ENCODE results near the gene ATP9A.

ATP9A gene

DNA sequence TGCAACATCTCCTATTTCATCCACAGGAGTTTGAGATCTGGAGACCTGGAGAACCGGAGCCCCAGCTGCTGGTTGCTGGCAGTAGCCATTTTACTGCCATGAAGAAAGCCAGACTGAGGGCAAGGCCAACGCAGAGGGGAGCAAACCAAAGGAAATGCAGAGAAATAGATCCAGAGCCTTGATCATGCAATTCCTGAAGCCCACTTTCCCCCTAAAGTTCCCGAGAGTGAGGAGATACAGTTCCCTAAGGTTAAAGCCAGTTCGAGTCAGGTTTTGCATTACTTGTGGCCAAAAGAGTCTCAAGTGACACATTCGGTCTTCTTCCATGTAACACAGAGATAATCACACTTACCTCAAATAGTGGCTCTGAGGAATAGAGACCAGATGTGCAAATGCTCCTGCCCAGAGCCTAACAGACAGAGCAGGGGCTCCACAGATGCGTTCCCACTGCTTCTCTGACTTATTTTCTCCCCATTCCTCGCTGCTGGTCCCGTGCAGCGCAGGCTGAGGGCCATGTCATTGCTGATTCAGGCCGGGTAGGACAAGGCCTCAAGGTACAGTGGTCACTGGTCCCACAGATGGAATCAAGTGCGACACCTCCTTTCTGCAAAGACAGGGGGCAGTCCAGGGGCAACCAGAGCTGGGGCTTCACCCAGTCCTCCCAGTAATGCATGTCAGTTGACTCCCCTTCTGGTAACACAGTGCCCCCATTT, 190.6 kb downstream of the ATP9A start:
- Histone ChIP-seq H3K14ac (ENCODE audit: low read length) (no peak overlapping the region), H3K4me2 (ENCODE audit: low read length) (no peak overlapping the region), H2BK12ac (ENCODE audit: low read length) (no peak overlapping the region), H3K36me3 (ENCODE audit: control insufficient read depth in 1 of 2, insufficient read depth in 2 of 2, low read length in 2 of 2) (no peaks in the 10 kb centered on the region), H3K79me1 (ENCODE audit: low read length) (peaks cover 9% of the 10 kb centered on the region), H2AK5ac (ENCODE audit: low read length) (no peak overlapping the region), H3K27me3 (ENCODE audit: insufficient read depth, low read length) (no peaks in the 10 kb centered on the region), H3K4me1 (ENCODE audit: control insufficient read depth in 1 of 2, insufficient read depth in 2 of 2, low read length in 2 of 2) (peaks cover 10 to 11% of the 10 kb centered on the region in 2 experiments), H3K23ac (ENCODE audit: low read length) (no peak overlapping the region), H3K18ac (ENCODE audit: low read length) (no peak overlapping the region), H2AFZ (ENCODE audit: insufficient read depth, low read length, poor library complexity) (no peak overlapping the region), H3K79me2 (ENCODE audit: control insufficient read depth, insufficient read depth, low read length, poor library complexity) (peaks cover 2% of the 10 kb centered on the region), H2BK5ac (ENCODE audit: low read depth, low read length, poor library complexity) (no peak overlapping the region), H4K8ac (ENCODE audit: low read depth, low read length) (no peak overlapping the region), H3K27ac (ENCODE audit: low read depth, low read length) (no peak overlapping the region), H3K4ac (ENCODE audit: low read depth, low read length) (no peak overlapping the region), H4K91ac (ENCODE audit: low read depth, low read length) (no peak overlapping the region), H3K9me3 (ENCODE audit: insufficient read depth, low read depth, low read length) (peaks cover 5% of the 10 kb centered on the region), H3K4me3 (ENCODE audit: low read depth, low read length) (no peak overlapping the region), H4K12ac (ENCODE audit: low read depth, low read length) (no peak overlapping the region), H2BK120ac (ENCODE audit: insufficient read depth, low read length, poor library complexity) (no peak overlapping the region), H3K9ac (ENCODE audit: low read length) (no peak overlapping the region)
- WGBS (ENCODE audit: extremely low coverage, insufficient coverage, insufficient read length) = no CpG with 5 or more reads among the region's 11 CpGs
- DNase-seq = no peak

DNA sequence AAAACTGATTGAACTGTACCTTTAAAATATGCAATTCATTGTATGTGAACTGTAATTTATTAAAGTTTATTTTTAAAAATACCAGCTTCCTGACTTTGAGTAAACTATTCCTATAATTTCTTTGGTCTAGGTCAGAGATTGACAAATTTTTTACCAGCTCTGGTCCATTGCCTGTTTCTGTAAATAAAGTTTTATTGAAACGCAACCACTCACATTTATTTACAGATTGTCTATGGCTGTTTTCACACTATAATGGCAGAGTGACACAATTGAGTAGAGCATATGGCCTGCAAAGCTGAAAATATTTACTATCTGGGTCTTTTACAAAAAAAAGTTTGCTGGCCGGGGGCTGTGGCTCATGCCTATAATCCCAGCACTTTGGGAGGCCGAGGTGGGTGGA, 192.7 kb downstream of the ATP9A start:
- Histone ChIP-seq H3K9ac (ENCODE audit: low read length) (no peak overlapping the region), H3K36me3 (ENCODE audit: control insufficient read depth in 1 of 2, insufficient read depth in 2 of 2, low read length in 2 of 2) (no peaks in the 10 kb centered on the region), H3K27me3 (ENCODE audit: insufficient read depth, low read length) (no peaks in the 10 kb centered on the region), H2BK5ac (ENCODE audit: low read depth, low read length, poor library complexity) (no peak overlapping the region), H3K79me2 (ENCODE audit: control insufficient read depth, insufficient read depth, low read length, poor library complexity) (peaks cover 4% of the 10 kb centered on the region), H3K23ac (ENCODE audit: low read length) (no peak overlapping the region), H3K4me1 (ENCODE audit: control insufficient read depth in 1 of 2, insufficient read depth in 2 of 2, low read length in 2 of 2) (peaks cover 12 to 14% of the 10 kb centered on the region in 2 experiments), H2AFZ (ENCODE audit: insufficient read depth, low read length, poor library complexity) (no peak overlapping the region), H4K91ac (ENCODE audit: low read depth, low read length) (no peak overlapping the region), H4K8ac (ENCODE audit: low read depth, low read length) (no peak overlapping the region), H2BK12ac (ENCODE audit: low read length) (no peak overlapping the region), H3K9me3 (ENCODE audit: insufficient read depth, low read depth, low read length) (peaks cover 3% of the 10 kb centered on the region), H2BK120ac (ENCODE audit: insufficient read depth, low read length, poor library complexity) (no peak overlapping the region), H3K27ac (ENCODE audit: low read depth, low read length) (no peak overlapping the region), H2AK5ac (ENCODE audit: low read length) (no peak overlapping the region), H3K18ac (ENCODE audit: low read length) (no peak overlapping the region), H3K4me3 (ENCODE audit: low read depth, low read length) (no peak overlapping the region), H4K12ac (ENCODE audit: low read depth, low read length) (no peak overlapping the region), H3K4ac (ENCODE audit: low read depth, low read length) (no peak overlapping the region), H3K79me1 (ENCODE audit: low read length) (peaks cover 12% of the 10 kb centered on the region), H3K4me2 (ENCODE audit: low read length) (no peak overlapping the region), H3K14ac (ENCODE audit: low read length) (no peak overlapping the region)
- no CpG with 5 or more reads among the region's 3 CpGs for WGBS (ENCODE audit: extremely low coverage, insufficient coverage, insufficient read length)
- DNase-seq = no peak

DNA sequence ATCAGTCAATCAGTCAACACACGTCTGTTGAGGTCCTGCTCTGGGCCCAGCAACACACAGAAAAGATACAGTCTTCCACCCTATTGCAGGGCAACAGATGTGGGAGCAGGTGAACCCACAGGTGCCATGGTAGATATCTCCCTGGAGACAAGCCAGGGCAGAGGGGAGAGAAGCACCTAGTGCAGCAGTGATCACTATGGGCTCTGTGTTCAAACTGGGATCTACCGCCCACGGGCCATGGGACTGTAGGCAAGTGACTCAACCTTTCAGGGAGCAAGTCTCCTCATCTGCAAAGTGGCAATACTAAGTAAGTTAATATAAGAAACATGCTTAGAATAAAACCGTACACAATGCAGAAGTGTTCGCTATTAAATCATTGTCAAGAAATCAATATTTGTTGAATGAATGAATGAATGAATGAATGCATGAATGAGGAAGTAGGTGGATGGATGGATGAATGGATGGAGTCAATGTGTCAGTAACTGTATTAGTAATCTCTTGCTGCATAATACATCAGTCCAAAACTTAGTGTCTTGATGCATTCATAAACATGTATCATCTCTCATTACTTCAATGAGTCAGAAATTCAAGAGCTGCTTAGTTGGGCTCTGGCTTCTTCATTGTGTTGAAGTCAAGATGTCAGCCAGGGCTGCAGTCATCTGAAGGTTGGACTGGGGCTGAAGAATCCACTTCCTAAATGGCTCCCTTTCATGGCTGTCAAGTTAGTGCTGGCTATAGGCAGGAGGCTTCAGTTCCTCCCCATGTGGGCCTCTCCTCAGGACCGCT, 193.7 kb downstream of the ATP9A start:
- peaks cover 2% of the 10 kb centered on the region for H3K9me3 ChIP-seq (ENCODE audit: insufficient read depth, low read depth, low read length)
- no peak overlapping the region for H3K9ac ChIP-seq (ENCODE audit: low read length)
- H2BK120ac ChIP-seq (ENCODE audit: insufficient read depth, low read length, poor library complexity) = no peak overlapping the region
- H4K12ac ChIP-seq (ENCODE audit: low read depth, low read length) = no peak overlapping the region
- no peak for DNase-seq
- H3K18ac ChIP-seq (ENCODE audit: low read length) = no peak overlapping the region
- no peak overlapping the region for H4K8ac ChIP-seq (ENCODE audit: low read depth, low read length)
- no CpG with 5 or more reads among the region's 6 CpGs for WGBS (ENCODE audit: extremely low coverage, insufficient coverage, insufficient read length)
- H3K4ac ChIP-seq (ENCODE audit: low read depth, low read length) = no peak overlapping the region
- no peaks in the 10 kb centered on the region for H3K36me3 ChIP-seq (ENCODE audit: control insufficient read depth in 1 of 2, insufficient read depth in 2 of 2, low read length in 2 of 2)
- H2BK5ac ChIP-seq (ENCODE audit: low read depth, low read length, poor library complexity) = no peak overlapping the region
- H3K4me3 ChIP-seq (ENCODE audit: low read depth, low read length) = no peak overlapping the region
- no peak overlapping the region for H3K27ac ChIP-seq (ENCODE audit: low read depth, low read length)
- no peak overlapping the region for H2AFZ ChIP-seq (ENCODE audit: insufficient read depth, low read length, poor library complexity)
- peaks cover 9% of the 10 kb centered on the region for H3K79me1 ChIP-seq (ENCODE audit: low read length)
- no peak overlapping the region for H2BK12ac ChIP-seq (ENCODE audit: low read length)
- H3K4me1 ChIP-seq (ENCODE audit: control insufficient read depth in 1 of 2, insufficient read depth in 2 of 2, low read length in 2 of 2) = peaks cover 8 to 9% of the 10 kb centered on the region in 2 experiments
- H3K14ac ChIP-seq (ENCODE audit: low read length) = no peak overlapping the region
- H3K23ac ChIP-seq (ENCODE audit: low read length) = no peak overlapping the region
- H4K91ac ChIP-seq (ENCODE audit: low read depth, low read length) = no peak overlapping the region
- no peaks in the 10 kb centered on the region for H3K27me3 ChIP-seq (ENCODE audit: insufficient read depth, low read length)
- peaks cover 4% of the 10 kb centered on the region for H3K79me2 ChIP-seq (ENCODE audit: control insufficient read depth, insufficient read depth, low read length, poor library complexity)
- H2AK5ac ChIP-seq (ENCODE audit: low read length) = no peak overlapping the region
- H3K4me2 ChIP-seq (ENCODE audit: low read length) = no peak overlapping the region

- no peak overlapping the region for H3K4me3 ChIP-seq (ENCODE audit: low read depth, low read length)
- no peak overlapping the region for H4K8ac ChIP-seq (ENCODE audit: low read depth, low read length)
- peaks cover 4 to 5% of the 10 kb centered on the region in 2 experiments for H3K4me1 ChIP-seq (ENCODE audit: control insufficient read depth in 1 of 2, insufficient read depth in 2 of 2, low read length in 2 of 2)
- H3K4me2 ChIP-seq (ENCODE audit: low read length) = no peak overlapping the region
- H4K91ac ChIP-seq (ENCODE audit: low read depth, low read length) = no peak overlapping the region
- H2AFZ ChIP-seq (ENCODE audit: insufficient read depth, low read length, poor library complexity) = no peak overlapping the region
- H2AK5ac ChIP-seq (ENCODE audit: low read length) = no peak overlapping the region
- H3K27ac ChIP-seq (ENCODE audit: low read depth, low read length) = no peak overlapping the region
- H2BK120ac ChIP-seq (ENCODE audit: insufficient read depth, low read length, poor library complexity) = no peak overlapping the region
- H3K14ac ChIP-seq (ENCODE audit: low read length) = no peak overlapping the region
- peaks cover 2% of the 10 kb centered on the region for H3K9me3 ChIP-seq (ENCODE audit: insufficient read depth, low read depth, low read length)
- no peak for DNase-seq
- H3K23ac ChIP-seq (ENCODE audit: low read length) = no peak overlapping the region
- H2BK12ac ChIP-seq (ENCODE audit: low read length) = no peak overlapping the region
- H3K9ac ChIP-seq (ENCODE audit: low read length) = no peak overlapping the region
- peaks cover 2% of the 10 kb centered on the region for H3K79me2 ChIP-seq (ENCODE audit: control insufficient read depth, insufficient read depth, low read length, poor library complexity)
- no peak overlapping the region for H4K12ac ChIP-seq (ENCODE audit: low read depth, low read length)
- H2BK5ac ChIP-seq (ENCODE audit: low read depth, low read length, poor library complexity) = no peak overlapping the region
- no peak overlapping the region for H3K18ac ChIP-seq (ENCODE audit: low read length)
- no peaks in the 10 kb centered on the region for H3K27me3 ChIP-seq (ENCODE audit: insufficient read depth, low read length)
- no peaks in the 10 kb centered on the region for H3K36me3 ChIP-seq (ENCODE audit: control insufficient read depth in 1 of 2, insufficient read depth in 2 of 2, low read length in 2 of 2)
- WGBS (ENCODE audit: extremely low coverage, insufficient coverage, insufficient read length) = no CpG with 5 or more reads among the region's 8 CpGs
- H3K79me1 ChIP-seq (ENCODE audit: low read length) = peaks cover 7% of the 10 kb centered on the region
- no peak overlapping the region for H3K4ac ChIP-seq (ENCODE audit: low read depth, low read length)
Measured at GRCh38 chr20:51573576-51574243, 194.5 kb downstream of the ATP9A start.
